ENCODE results near the gene HSF5. TPM values are rescaled to one million over a fixed set of nuclear protein-coding genes. Genes with fewer than 3 reads are reported as not detected.
A peak's percentile ranks its signal among the peaks of the same experiment; 100 is the strongest.

Gene HSF5
- total and polyA plus RNA-seq, 2 of the 13 experiments (the other 11 are each of a cell fraction or from before 2014, with no cell fraction given), result not detected

DNA sequence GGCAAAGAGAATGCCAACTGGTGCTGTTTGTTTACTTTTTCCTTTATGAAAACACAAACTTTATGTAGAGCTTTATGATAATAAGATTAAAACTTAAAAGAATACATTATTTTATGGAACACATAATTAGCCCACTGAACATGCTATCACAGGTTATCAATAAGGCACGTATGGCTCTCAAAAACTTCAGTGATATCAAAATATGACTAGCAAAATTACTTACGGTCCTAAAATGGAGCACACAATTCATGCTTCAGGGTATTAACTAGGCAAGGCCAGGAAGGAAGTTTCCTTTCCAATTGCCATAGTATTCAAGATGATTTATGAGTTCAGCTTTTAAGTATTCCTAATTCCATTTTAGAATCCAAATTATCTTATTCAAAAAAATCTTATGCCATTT, 74.5 kb downstream of the HSF5 start (continued):
- no peak for TF ChIP-seq KDM2A (CRISPR knock-in tag; IDR thresholded peaks at IDR 0.05; ENCODE audit: borderline replicate concordance, low read depth)
- no peak for TF ChIP-seq ZC3H4 (CRISPR knock-in tag; IDR thresholded peaks at IDR 0.05; ENCODE audit: borderline replicate concordance)
- 0 out of 2 replicates have a peak, but pooled peaks have one; percentile 10 for TF ChIP-seq ZNF792 (CRISPR knock-in tag; IDR thresholded peaks at IDR 0.05)
- no peak for TF ChIP-seq ZNF564 (CRISPR knock-in tag; IDR thresholded peaks at IDR 0.05)
- no peak for TF ChIP-seq HOXA7 (CRISPR knock-in tag; IDR thresholded peaks at IDR 0.05)
- no peak for TF ChIP-seq BRD4 (CRISPR knock-in tag; IDR thresholded peaks at IDR 0.05)

DNA sequence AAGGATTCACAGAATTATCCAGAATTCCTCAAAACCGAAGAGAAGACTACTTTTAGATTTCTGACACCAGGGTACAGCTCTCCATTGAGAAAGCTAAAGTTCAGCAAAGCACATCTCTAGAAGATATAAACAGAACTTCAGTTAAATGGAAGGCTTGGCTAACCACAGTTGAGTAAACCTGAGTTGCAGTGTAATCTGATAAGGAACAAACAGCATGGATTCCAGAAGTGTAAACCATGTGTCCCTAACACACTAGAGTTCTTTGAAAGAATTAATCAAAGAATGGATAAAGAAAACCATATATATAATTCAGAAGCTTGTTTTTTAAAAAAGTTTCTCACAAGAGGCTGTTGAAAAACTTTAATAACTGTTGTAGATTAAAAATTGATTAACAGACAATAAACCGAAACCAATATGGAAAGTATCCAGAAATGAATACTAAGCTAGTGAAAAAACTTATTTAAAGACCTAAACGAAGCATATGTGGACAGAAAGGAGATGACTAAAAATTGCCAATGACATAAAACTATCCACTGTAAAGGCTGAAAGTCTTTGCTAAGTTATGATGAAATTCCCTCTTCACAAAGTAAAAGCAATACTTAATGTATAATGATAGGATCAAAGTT, 75.1 kb downstream of the HSF5 start:
- Histone ChIP-seq H2AFZ (ENCODE audit: low read length) (no peak overlapping the region), H4K20me1 (ENCODE audit: insufficient read depth, low read length) (peaks cover 5% of the 10 kb centered on the region; the same call in 1 of the 2 replicates), H3K9ac (ENCODE audit: insufficient read depth, low read depth, low read length) (peak overlapping the region; percentile 85), H3K36me3 (replicated peaks in 1 of 2; ENCODE audit: control insufficient read depth in 1 of 2, insufficient read depth in 2 of 2, low read length in 2 of 2) (peaks cover 0 to 4% of the 10 kb centered on the region in 2 experiments; a peak in 3 of 5 replicates), H3K4me1 (ENCODE audit: insufficient read depth, low read length) (peaks cover 52% of the 10 kb centered on the region), H3K79me2 (ENCODE audit: insufficient read depth, low read length) (peaks cover 93% of the 10 kb centered on the region), H3K27me3 (ENCODE audit: control insufficient read depth in 1 of 2, insufficient read depth in 2 of 2, low read length in 2 of 2) (no peaks in the 10 kb centered on the region; a peak in 2 of 5 replicates), H3K4me3 (replicated peaks in 1 of 3; ENCODE audit: insufficient read depth in 1 of 3, low read depth in 2 of 3, low read length in 3 of 3) (peak overlapping the region; percentile 73 to 88 (median 81); a peak in 5 of 6 replicates), H3K27ac (ENCODE audit: extremely low read length, insufficient read depth, low read length) (peak overlapping the region; percentile 77), H3K4me2 (ENCODE audit: low read depth, low read length) (peak overlapping the region; percentile 87), H3K9me3 (ENCODE audit: low read length) (no peaks in the 10 kb centered on the region)
- WGBS (ENCODE audit: low lambda C conversion rate), result 5% methylated on average over 3 of the region's 3 CpGs
- FAIRE-seq (peak; percentile 62), DNase-seq (ENCODE audit: low spot score) (peak; percentile 84), ATAC-seq (peak; percentile 7; the same call in 1 of the 3 replicates)
- in situ Hi-C loops (cut with HindIII; ENCODE audit: extremely low pct_ligation_motif_present, low pct_unique_long_range_greater_than_20kb) (no loop called here), intact Hi-C loops (cut with micrococcal nuclease; ENCODE audit: unreplicated experiment) (loop anchor here (2.0 kb wide), 1 partner anchor 14 kb away; no protein-coding TSS in a partner anchor)
- no TSS peak for BruUV-seq (replicated peaks)
- CTCF ChIA-PET (ENCODE audit: low intra/inter-chr PET ratio, low total read pairs), result no interaction called here
- POLR2A ChIA-PET, result interaction anchor here (0.7 to 6.1 kb wide), 8 partner anchors 17 to 77 kb away, joined by 3 to 254 read pairs (median 90); partner anchors contain the start of gene SUPT4H1
- TF ChIP-seq KLF9 (CRISPR knock-in tag; IDR thresholded peaks at IDR 0.05; ENCODE audit: low read depth) (peak; percentile 23; the same call in 1 of the 2 replicates), ISL2 (CRISPR knock-in tag; IDR thresholded peaks at IDR 0.05) (peak; percentile 75; the same call in 1 of the 2 replicates), CREB1 (IDR thresholded peaks at IDR 0.05) (no peak), CREB1 (CRISPR knock-in tag; IDR thresholded peaks at IDR 0.05) (peak; percentile 48; the same call in 1 of the 2 replicates), GATAD2A (CRISPR knock-in tag; IDR thresholded peaks at IDR 0.05) (peak; percentile 94), NFKBIZ (CRISPR knock-in tag; IDR thresholded peaks at IDR 0.05) (0 out of 2 replicates have a peak, but pooled peaks have one; percentile 56), SIX1 (CRISPR knock-in tag; IDR thresholded peaks at IDR 0.05; ENCODE audit: borderline replicate concordance) (peak; percentile 96), TCF7 (IDR thresholded peaks at IDR 0.05; ENCODE audit: low read depth) (peak; percentile 70), RAD21 (CRISPR knock-in tag; IDR thresholded peaks at IDR 0.05) (no peak), ERF (CRISPR knock-in tag; IDR thresholded peaks at IDR 0.05) (peak; percentile 33; the same call in 1 of the 2 replicates), ZNF570 (CRISPR knock-in tag; IDR thresholded peaks at IDR 0.05; ENCODE audit: borderline replicate concordance) (no peak)
- TF ChIP-seq, protein P1, sequence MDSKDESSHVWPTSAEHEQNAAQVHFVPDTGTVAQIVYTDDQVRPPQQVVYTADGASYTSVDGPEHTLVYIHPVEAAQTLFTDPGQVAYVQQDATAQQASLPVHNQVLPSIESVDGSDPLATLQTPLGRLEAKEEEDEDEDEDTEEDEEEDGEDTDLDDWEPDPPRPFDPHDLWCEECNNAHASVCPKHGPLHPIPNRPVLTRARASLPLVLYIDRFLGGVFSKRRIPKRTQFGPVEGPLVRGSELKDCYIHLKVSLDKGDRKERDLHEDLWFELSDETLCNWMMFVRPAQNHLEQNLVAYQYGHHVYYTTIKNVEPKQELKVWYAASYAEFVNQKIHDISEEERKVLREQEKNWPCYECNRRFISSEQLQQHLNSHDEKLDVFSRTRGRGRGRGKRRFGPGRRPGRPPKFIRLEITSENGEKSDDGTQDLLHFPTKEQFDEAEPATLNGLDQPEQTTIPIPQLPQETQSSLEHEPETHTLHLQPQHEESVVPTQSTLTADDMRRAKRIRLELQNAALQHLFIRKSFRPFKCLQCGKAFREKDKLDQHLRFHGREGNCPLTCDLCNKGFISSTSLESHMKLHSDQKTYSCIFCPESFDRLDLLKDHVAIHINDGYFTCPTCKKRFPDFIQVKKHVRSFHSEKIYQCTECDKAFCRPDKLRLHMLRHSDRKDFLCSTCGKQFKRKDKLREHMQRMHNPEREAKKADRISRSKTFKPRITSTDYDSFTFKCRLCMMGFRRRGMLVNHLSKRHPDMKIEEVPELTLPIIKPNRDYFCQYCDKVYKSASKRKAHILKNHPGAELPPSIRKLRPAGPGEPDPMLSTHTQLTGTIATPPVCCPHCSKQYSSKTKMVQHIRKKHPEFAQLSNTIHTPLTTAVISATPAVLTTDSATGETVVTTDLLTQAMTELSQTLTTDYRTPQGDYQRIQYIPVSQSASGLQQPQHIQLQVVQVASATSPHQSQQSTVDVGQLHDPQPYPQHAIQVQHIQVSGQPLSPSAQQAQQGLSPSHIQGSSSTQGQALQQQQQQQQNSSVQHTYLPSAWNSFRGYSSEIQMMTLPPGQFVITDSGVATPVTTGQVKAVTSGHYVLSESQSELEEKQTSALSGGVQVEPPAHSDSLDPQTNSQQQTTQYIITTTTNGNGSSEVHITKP (CRISPR knock-in tag; IDR thresholded peaks at IDR 0.05; ENCODE audit: low read depth), result peak; percentile 58; the same call in 1 of the 2 replicates
- TF ChIP-seq, protein P2, sequence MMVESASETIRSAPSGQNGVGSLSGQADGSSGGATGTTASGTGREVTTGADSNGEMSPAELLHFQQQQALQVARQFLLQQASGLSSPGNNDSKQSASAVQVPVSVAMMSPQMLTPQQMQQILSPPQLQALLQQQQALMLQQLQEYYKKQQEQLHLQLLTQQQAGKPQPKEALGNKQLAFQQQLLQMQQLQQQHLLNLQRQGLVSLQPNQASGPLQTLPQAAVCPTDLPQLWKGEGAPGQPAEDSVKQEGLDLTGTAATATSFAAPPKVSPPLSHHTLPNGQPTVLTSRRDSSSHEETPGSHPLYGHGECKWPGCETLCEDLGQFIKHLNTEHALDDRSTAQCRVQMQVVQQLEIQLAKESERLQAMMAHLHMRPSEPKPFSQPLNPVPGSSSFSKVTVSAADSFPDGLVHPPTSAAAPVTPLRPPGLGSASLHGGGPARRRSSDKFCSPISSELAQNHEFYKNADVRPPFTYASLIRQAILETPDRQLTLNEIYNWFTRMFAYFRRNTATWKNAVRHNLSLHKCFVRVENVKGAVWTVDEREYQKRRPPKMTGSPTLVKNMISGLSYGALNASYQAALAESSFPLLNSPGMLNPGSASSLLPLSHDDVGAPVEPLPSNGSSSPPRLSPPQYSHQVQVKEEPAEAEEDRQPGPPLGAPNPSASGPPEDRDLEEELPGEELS (CRISPR knock-in tag; IDR thresholded peaks at IDR 0.05), result peak; percentile 81

Data from HepG2 (cell line).